B cell (primary cell): Measurements from ENCODE around the gene ACTMAP. TPM values are rescaled to one million over a fixed set of nuclear protein-coding genes. Genes with fewer than 3 reads are reported as not detected.

Experiments
- ATAC-seq: fragments of 200-7000 bp; cut with Tn5 transposase; one replicate; pipeline ENCODE4 v1.10.0; 2021; ENCODE audit warnings: low read depth, mild to moderate bottlenecking, moderate number of reproducible peaks, moderate library complexity
- CTCF ChIA-PET: fragments of 350-600 bp; sonication (Branson Sonifier 250); formaldehyde crosslinking; loops from one replicate; lab custom pipeline; 2021; ENCODE audit warnings: antibody characterized with exemption, inconsistent platforms; lab: Charles Lee
- POLR2A ChIA-PET: fragments of 350-600 bp; sonication (Branson Sonifier 250); formaldehyde crosslinking; loops from one replicate; lab custom pipeline; 2021; ENCODE audit warnings: antibody characterized with exemption; lab: Charles Lee
- DNase-seq: peaks from one replicate; pipeline ENCODE4 v3.0.0; 2013
- H2AFZ ChIP-seq: 2 replicates; pipeline ENCODE4 v1.6.1; 2012; ENCODE audit warnings: mild to moderate bottlenecking, low read depth, low read length; ENCODE audit not compliant: insufficient read depth, poor library complexity, severe bottlenecking
- H3K27ac ChIP-seq, 2 donors: 1 replicate in 1 of 2; 2 replicates in 1 of 2; pipeline ENCODE4 v1.5.1; 2012 to 2013; ENCODE audit warnings: low read length in 2 of 2, mild to moderate bottlenecking in 2 of 2, moderate library complexity in 1 of 2
- H3K27me3 ChIP-seq, 4 experiments: fragments of 200-600 bp in 1 of 4; sonication (generic) in 1 of 4; replicated peaks in 1 of 4; 1 replicate in 2 of 4; 2 replicates in 2 of 4; pipeline versions ENCODE4 v1.6.1 to v1.7.0; 2013 to 2016; ENCODE audit warnings: low read length in 3 of 4, mild to moderate bottlenecking in 2 of 4, mixed read lengths in 1 of 4, moderate library complexity in 1 of 4; ENCODE audit not compliant: insufficient read depth in 4 of 4, control insufficient read depth in 3 of 4; ENCODE audit errors: control extremely low read depth in 1 of 4
- H3K36me3 ChIP-seq, 2 experiments: replicated peaks in 1 of 2; 1 replicate in 1 of 2; 2 replicates in 1 of 2; pipeline versions ENCODE4 v1.6.1 to v1.7.1; 2013; ENCODE audit warnings: low read length in 1 of 2; ENCODE audit not compliant: insufficient read depth in 2 of 2, control insufficient read depth in 1 of 2; ENCODE audit errors: control extremely low read depth in 1 of 2, extremely low read depth in 1 of 2
- H3K4me1 ChIP-seq, 2 donors: fragments of 200-600 bp in 1 of 2; sonication (generic) in 1 of 2; 1 replicate in 1 of 2; 2 replicates in 1 of 2; pipeline versions ENCODE4 v1.5.1 to v1.6.1; 2013 to 2017; ENCODE audit warnings: low read length in 2 of 2; ENCODE audit not compliant: control insufficient read depth in 2 of 2, insufficient read depth in 2 of 2
- H3K4me2 ChIP-seq: replicated peaks from 2 replicates; pipeline ENCODE3; 2012; ENCODE audit warnings: mild to moderate bottlenecking, low read depth, low read length; ENCODE audit not compliant: poor library complexity, severe bottlenecking
- H3K4me3 ChIP-seq, 5 experiments: fragments of 200-600 bp in 1 of 5; sonication (generic) in 1 of 5; 1 replicate in 3 of 5; 2 replicates in 2 of 5; pipeline versions ENCODE4 v1.5.1 to v1.7.0; 2011 to 2016; ENCODE audit warnings: low read length in 4 of 5, mild to moderate bottlenecking in 4 of 5, low read depth in 2 of 5, control low read depth in 1 of 5, moderate library complexity in 1 of 5; ENCODE audit not compliant: insufficient read depth in 1 of 5; ENCODE audit errors: control extremely low read depth in 1 of 5, extremely low read depth in 1 of 5
- H3K79me2 ChIP-seq: fragments of 200-600 bp; sonication (generic); one replicate; pipeline ENCODE4 v1.6.0; 2016; ENCODE audit warnings: low read length; ENCODE audit not compliant: control insufficient read depth, insufficient read depth
- H3K9ac ChIP-seq: fragments of 200-600 bp; sonication (generic); 2 replicates; pipeline ENCODE4 v1.6.1; 2017; ENCODE audit warnings: mild to moderate bottlenecking, low read length, moderate library complexity
- H3K9me3 ChIP-seq, 3 donors: one replicate each; pipeline versions ENCODE4 v1.6.1 to v1.7.1; 2013; ENCODE audit warnings: low read length in 2 of 3; ENCODE audit not compliant: control insufficient read depth in 2 of 3, insufficient read depth in 1 of 3; ENCODE audit errors: control extremely low read depth in 1 of 3
- H4K20me1 ChIP-seq: 2 replicates; pipeline ENCODE4 v1.6.0; 2012; ENCODE audit warnings: mild to moderate bottlenecking, low read length; ENCODE audit not compliant: insufficient read depth, control insufficient read depth, poor library complexity, severe bottlenecking
- H3K27ac Mint-ChIP-seq: one replicate; pipeline ENCODE4 v1.8.0; 2021; ENCODE audit warnings: mixed read lengths
- H3K27me3 Mint-ChIP-seq: one replicate; pipeline ENCODE4 v1.8.0; 2021; ENCODE audit warnings: mixed read lengths
- H3K4me1 Mint-ChIP-seq: one replicate; pipeline ENCODE4 v1.8.0; 2021; ENCODE audit warnings: mixed read lengths
- H3K4me3 Mint-ChIP-seq: one replicate; pipeline ENCODE4 v1.8.0; 2021; ENCODE audit warnings: mixed read lengths
- H3K9me3 Mint-ChIP-seq: one replicate; pipeline ENCODE4 v1.8.0; 2022; ENCODE audit warnings: mixed read lengths; ENCODE audit not compliant: insufficient read depth
- CTCF ChIP-seq: fragments of 200-600 bp; IDR thresholded peaks from one replicate; pipeline ENCODE4 v1.8.0; 2022; ENCODE audit warnings: antibody characterized with exemption, mild to moderate bottlenecking
- EZH2 ChIP-seq: IDR thresholded peaks from 2 replicates; pipeline ENCODE4 v1.6.1; 2012; ENCODE audit warnings: borderline replicate concordance, low read depth, mild to moderate bottlenecking, moderate library complexity, low read length; ENCODE audit not compliant: insufficient read depth, poor library complexity, severe bottlenecking
- WGBS: methylation state at CpG from one replicate; pipeline ENCODE4 v1.1.5; 2013; ENCODE audit warnings: missing lambda C conversion rate; ENCODE audit not compliant: insufficient coverage; 5-methylcytosine and 5-hydroxymethylcytosine counted together
- intact Hi-C: fragments of 100-400 bp; cut with micrococcal nuclease; formaldehyde crosslinking; loops from one replicate; pipeline ENCODE4 v1.10.0; 2022
- polyA plus RNA-seq: library from polyadenylated mRNA; depleted of rRNA; stranded (reverse); fragments of >200 nt; gene quantifications from 2 replicates; pipeline ENCODE4 v1.2.3, GENCODE V29; 2012
- total RNA-seq, 2 donors: library from RNA; stranded (reverse); fragments of 120-200 nt in 1 of 2; gene quantifications; 1 replicate in 1 of 2; 2 replicates in 1 of 2; pipeline versions ENCODE4 v1.2.3 to v1.2.4, GENCODE V29; 2013 to 2022

ACTMAP gene
- total and polyA plus RNA-seq, 2 donors (not counting 1 experiment from before 2014, with no cell fraction given) = 7.7 to 10.2 TPM

- no peaks in the 10 kb centered on the region for H3K27me3 ChIP-seq
- H3K36me3 ChIP-seq = peaks cover 0 to 2% of the 10 kb centered on the region in 2 experiments
- ATAC-seq (no peak), DNase-seq (no peak)
- POLR2A ChIA-PET = interaction anchor here (1.0 kb wide), 1 partner anchor 32 kb away, joined by 4 read pairs; the partner anchor contains the start of gene RAB4B
- no peak overlapping the region for H3K9ac ChIP-seq
- H3K27ac ChIP-seq = no peak overlapping the region
- CTCF ChIA-PET = interaction anchor here (1.1 kb wide), 1 partner anchor 24 kb away, joined by 4 read pairs; no protein-coding TSS in a partner anchor
- WGBS = 90% methylated on average over 2 of the region's 7 CpGs
- no peaks in the 10 kb centered on the region for H3K9me3 Mint-ChIP-seq
- intact Hi-C loops = no loop called here
- H3K79me2 ChIP-seq = peaks cover 11% of the 10 kb centered on the region
- no peaks in the 10 kb centered on the region for H3K9me3 ChIP-seq
- TF ChIP-seq EZH2 (no peak), CTCF (no peak)
- H3K27ac Mint-ChIP-seq = no peak overlapping the region
- peaks cover 18% of the 10 kb centered on the region for H3K4me1 Mint-ChIP-seq
- H3K4me2 ChIP-seq = no peak overlapping the region
- no peak overlapping the region for H2AFZ ChIP-seq
- no peaks in the 10 kb centered on the region for H4K20me1 ChIP-seq
- H3K4me1 ChIP-seq = peaks cover 9 to 17% of the 10 kb centered on the region in 2 donors
- H3K27me3 Mint-ChIP-seq = no peaks in the 10 kb centered on the region
- no peak overlapping the region for H3K4me3 ChIP-seq
- no peak overlapping the region for H3K4me3 Mint-ChIP-seq
Measured at GRCh38 chr19:40745402-40745780, 4.9 kb downstream of the ACTMAP start.

- no peak overlapping the region for H2AFZ ChIP-seq
- peaks cover 6% of the 10 kb centered on the region for H3K79me2 ChIP-seq
- ATAC-seq (no peak), DNase-seq (peak; percentile 29)
- POLR2A ChIA-PET = interaction anchor here (0.5 to 1.0 kb wide), 3 partner anchors 10 to 323 kb away, joined by 3 to 6 read pairs (median 4); partner anchors contain the start of gene RAB4B
- H3K4me3 Mint-ChIP-seq = no peak overlapping the region
- no peaks in the 10 kb centered on the region for H3K9me3 Mint-ChIP-seq
- WGBS = 90% methylated on average over 11 of the region's 17 CpGs
- peaks cover 11% of the 10 kb centered on the region for H3K4me1 Mint-ChIP-seq
- H4K20me1 ChIP-seq = no peaks in the 10 kb centered on the region
- no peak overlapping the region for H3K27ac Mint-ChIP-seq
- peaks cover 5 to 12% of the 10 kb centered on the region in 2 donors for H3K4me1 ChIP-seq
- no peaks in the 10 kb centered on the region for H3K27me3 Mint-ChIP-seq
- no peaks in the 10 kb centered on the region for H3K27me3 ChIP-seq
- CTCF ChIA-PET = interaction anchor here (1.1 to 2.9 kb wide), 2 partner anchors 10 to 23 kb away, joined by 4 to 14 read pairs; no protein-coding TSS in a partner anchor
- intact Hi-C loops = no loop called here
- H3K27ac ChIP-seq = no peak overlapping the region
- no peaks in the 10 kb centered on the region for H3K9me3 ChIP-seq
- H3K4me3 ChIP-seq = no peak overlapping the region
- no peak overlapping the region for H3K9ac ChIP-seq
- TF ChIP-seq EZH2 (no peak), CTCF (no peak)
- H3K4me2 ChIP-seq = no peak overlapping the region
- peaks cover 0 to 3% of the 10 kb centered on the region in 2 experiments for H3K36me3 ChIP-seq
Measured at GRCh38 chr19:40744554-40745401, 5.5 kb downstream of the ACTMAP start.
